AG04450 (cell line): ENCODE measurements around the gene IGSF22. TPM values are rescaled to one million over a fixed set of nuclear protein-coding genes. Genes with fewer than 3 reads are reported as not detected.

Source experiments
- CTCF ChIA-PET: fragments of 300-600, 350-600 bp; formaldehyde crosslinking; extraction: SDS; loops from one replicate; lab custom pipeline; 2022; ENCODE audit warnings: antibody characterized with exemption, inconsistent platforms; lab: Charles Lee
- POLR2A ChIA-PET: fragments of 350-600 bp; formaldehyde crosslinking; extraction: SDS; loops from one replicate; lab custom pipeline; 2021; ENCODE audit warnings: antibody characterized with exemption, inconsistent platforms; lab: Yijun Ruan, JAX
- DNase-seq: peaks from one replicate; pipeline ENCODE4 v3.0.0-alpha.2; 2011; ENCODE audit warnings: low read depth, low spot score
- H3K27ac ChIP-seq: one replicate; pipeline ENCODE4 v1.5.1; 2012; ENCODE audit warnings: low read depth, low read length, control low read depth
- H3K27me3 ChIP-seq: one replicate; pipeline ENCODE4 v1.6.0; 2012; ENCODE audit warnings: low read length; ENCODE audit not compliant: control insufficient read depth, insufficient read depth
- H3K4me3 ChIP-seq: 2 replicates; pipeline ENCODE4 v1.5.1; 2011; ENCODE audit warnings: mild to moderate bottlenecking, low read depth, low read length, control low read depth
- H3K9me3 ChIP-seq: 2 replicates; pipeline ENCODE4 v1.5.1; 2012; ENCODE audit warnings: low read length; ENCODE audit not compliant: control insufficient read depth, insufficient read depth
- polyA plus RNA-seq: library from polyadenylated mRNA; depleted of rRNA; stranded (reverse); fragments of >200 nt; gene quantifications from 2 replicates; pipeline ENCODE4 v1.2.3, GENCODE V29; 2011
- TF ChIP-seq, protein P1 (sequence below): IDR thresholded peaks from 2 replicates; pipeline ENCODE4 v1.5.1; 2011; ENCODE audit warnings: low read depth, low read length, control low read depth, inconsistent platforms

Gene IGSF22
- polyA plus RNA-seq, 1 experiment, result not detected

DNA sequence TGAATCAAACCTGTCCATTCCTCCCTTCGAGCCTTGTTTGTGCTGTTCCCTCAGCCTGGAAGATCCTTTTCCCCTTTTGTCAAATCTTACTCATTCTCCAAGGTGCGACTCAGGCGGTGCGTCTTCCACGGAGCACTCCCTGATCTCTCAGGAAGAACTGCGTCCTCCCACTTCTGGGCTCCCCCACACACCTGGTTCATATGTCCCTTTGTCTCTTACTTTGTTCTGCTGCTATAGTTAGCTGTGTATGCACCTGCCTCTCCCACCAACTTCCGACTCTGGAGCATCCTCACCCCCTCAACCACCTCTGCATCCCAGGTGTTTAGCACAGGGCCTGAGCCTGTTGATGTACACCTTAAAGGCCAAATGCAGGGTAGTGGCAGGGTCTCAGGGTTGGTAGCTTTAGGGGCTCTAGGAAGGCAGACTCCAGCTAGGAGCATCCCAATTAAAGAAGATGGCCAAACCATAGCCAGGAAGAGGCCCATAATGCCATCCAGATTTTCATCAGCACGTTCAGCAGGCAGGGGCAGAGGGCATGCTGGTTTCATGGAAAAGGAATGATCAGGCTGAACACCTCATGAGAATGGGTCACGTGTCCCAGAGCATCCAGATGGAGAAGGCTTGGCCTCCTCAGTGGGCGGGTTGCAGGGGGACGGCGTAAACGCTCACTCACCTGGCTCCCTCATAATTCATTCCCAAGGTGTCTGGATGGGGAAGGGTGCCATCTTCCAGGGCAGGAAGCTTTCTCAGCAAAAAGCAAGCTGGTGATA lies 45.5 kb upstream of the IGSF22 start:
- TF ChIP-seq, protein P1, sequence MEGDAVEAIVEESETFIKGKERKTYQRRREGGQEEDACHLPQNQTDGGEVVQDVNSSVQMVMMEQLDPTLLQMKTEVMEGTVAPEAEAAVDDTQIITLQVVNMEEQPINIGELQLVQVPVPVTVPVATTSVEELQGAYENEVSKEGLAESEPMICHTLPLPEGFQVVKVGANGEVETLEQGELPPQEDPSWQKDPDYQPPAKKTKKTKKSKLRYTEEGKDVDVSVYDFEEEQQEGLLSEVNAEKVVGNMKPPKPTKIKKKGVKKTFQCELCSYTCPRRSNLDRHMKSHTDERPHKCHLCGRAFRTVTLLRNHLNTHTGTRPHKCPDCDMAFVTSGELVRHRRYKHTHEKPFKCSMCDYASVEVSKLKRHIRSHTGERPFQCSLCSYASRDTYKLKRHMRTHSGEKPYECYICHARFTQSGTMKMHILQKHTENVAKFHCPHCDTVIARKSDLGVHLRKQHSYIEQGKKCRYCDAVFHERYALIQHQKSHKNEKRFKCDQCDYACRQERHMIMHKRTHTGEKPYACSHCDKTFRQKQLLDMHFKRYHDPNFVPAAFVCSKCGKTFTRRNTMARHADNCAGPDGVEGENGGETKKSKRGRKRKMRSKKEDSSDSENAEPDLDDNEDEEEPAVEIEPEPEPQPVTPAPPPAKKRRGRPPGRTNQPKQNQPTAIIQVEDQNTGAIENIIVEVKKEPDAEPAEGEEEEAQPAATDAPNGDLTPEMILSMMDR, result no peak
- Histone ChIP-seq H3K27me3 (peaks cover 17% of the 10 kb centered on the region), H3K4me3 (no peak overlapping the region), H3K9me3 (no peaks in the 10 kb centered on the region), H3K27ac (no peak overlapping the region)
- POLR2A ChIA-PET, result no interaction called here
- CTCF ChIA-PET, result no interaction called here
- no peak for DNase-seq

GRCh38 chr11:18770479-18771125 lies 44.6 kb upstream of the IGSF22 start:
- Histone ChIP-seq H3K27ac (no peak overlapping the region), H3K27me3 (peaks cover 17% of the 10 kb centered on the region), H3K4me3 (no peak overlapping the region), H3K9me3 (no peaks in the 10 kb centered on the region)
- DNase-seq, result no peak
- TF ChIP-seq, protein P1, result no peak
- POLR2A ChIA-PET, result no interaction called here
- CTCF ChIA-PET, result no interaction called here

DNA sequence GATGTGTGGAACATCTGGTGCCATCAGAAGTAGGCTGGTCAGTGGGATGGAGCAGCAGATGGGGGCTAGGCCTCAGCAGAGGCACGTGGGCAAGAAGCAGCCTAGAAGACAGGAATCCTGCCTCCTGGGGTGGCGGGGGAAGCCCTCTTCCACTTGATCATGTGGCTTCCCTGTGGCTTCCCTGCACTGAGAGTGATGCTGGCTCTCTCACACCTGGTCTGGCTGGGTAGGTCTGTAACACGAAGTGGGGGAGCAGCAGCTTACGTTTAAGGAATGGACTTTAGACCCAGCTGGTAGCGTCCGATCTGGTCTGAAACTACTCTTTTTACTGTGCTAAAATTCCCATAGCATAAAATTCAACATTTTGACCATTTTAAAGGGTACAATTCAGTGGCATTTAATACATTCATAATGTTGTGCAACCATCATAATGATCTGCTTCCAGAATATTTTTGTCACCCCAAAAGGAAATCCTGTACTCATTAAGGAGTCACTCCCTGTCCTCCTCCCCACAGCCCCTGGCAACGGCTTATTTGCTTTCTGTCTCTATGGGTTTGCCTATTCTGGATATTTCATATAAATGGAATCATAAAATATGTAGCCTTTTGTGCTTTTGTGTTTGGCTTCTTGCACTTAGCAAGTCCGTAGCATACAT lies 43.9 kb upstream of the IGSF22 start:
- ChIA-PET CTCF (no interaction called here), POLR2A (no interaction called here)
- peak overlapping the region; percentile 11 for H3K27ac ChIP-seq
- TF ChIP-seq, protein P1, result no peak
- H3K27me3 ChIP-seq, result peaks cover 17% of the 10 kb centered on the region
- H3K9me3 ChIP-seq, result no peaks in the 10 kb centered on the region
- H3K4me3 ChIP-seq, result no peak overlapping the region
- no peak for DNase-seq

DNA sequence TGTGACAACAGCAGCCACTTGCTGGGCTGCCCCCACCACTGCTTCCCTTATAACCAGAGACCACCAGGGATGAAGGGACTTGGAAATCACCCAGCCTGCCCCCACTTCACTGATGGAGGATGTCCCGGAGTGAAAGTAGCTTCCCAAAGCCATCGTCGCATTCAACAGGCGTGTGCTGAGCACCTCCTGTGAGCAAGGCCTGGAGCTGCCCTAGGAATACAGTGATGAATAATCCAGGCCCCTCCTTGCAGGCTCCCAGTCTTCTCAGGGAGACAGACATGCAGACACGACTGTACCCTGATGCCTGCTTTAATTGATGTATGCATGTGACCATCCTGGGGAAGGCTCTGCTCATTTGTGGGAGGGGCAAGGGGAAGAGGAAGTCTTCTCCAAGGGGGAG lies 43.0 kb upstream of the IGSF22 start:
- ChIA-PET CTCF (interaction anchor here (0.9 to 1.9 kb wide), 3 partner anchors 37 to 525 kb away, joined by 3 to 10 read pairs (median 3); no protein-coding TSS in a partner anchor), POLR2A (no interaction called here)
- DNase-seq, result no peak
- Histone ChIP-seq H3K9me3 (no peaks in the 10 kb centered on the region), H3K4me3 (no peak overlapping the region), H3K27ac (no peak overlapping the region), H3K27me3 (peaks cover 13% of the 10 kb centered on the region)
- TF ChIP-seq, protein P1, result no peak
